Body of pancreas (tissue), 4 donors: ENCODE data around the gene ARAP2. TPM values are rescaled to one million over a fixed set of nuclear protein-coding genes. Genes with fewer than 3 reads are reported as not detected.

Experiments
- ATAC-seq: fragments of 150-250 bp; one replicate; pipeline ENCODE4 v1.9.1; 2016
- DNase-seq, 4 donors: peaks; one replicate each; pipeline ENCODE4 v3.0.0-alpha.2; 2019
- H3K27ac ChIP-seq, 4 donors: fragments of 200-600 bp; sonication (generic); 1 replicate in 3 of 4; 2 replicates in 1 of 4; pipeline versions ENCODE4 v1.5.1 to v1.6.1; 2016 to 2019; ENCODE audit warnings: mild to moderate bottlenecking in 1 of 4, mixed read lengths in 1 of 4, moderate library complexity in 1 of 4
- H3K27me3 ChIP-seq, 2 donors: fragments of 200-600 bp; sonication (generic); one replicate each; pipeline ENCODE4 v1.6.0; 2016; ENCODE audit warnings: mild to moderate bottlenecking in 1 of 2
- H3K36me3 ChIP-seq, 2 donors: fragments of 200-600 bp; sonication (generic); replicated peaks in 1 of 2; 2 replicates each; pipeline ENCODE4 v1.5.1; 2016; ENCODE audit warnings: low read depth in 2 of 2; ENCODE audit not compliant: insufficient read depth in 1 of 2
- H3K4me1 ChIP-seq: fragments of 200-600 bp; sonication (generic); one replicate; pipeline ENCODE4 v1.6.0; 2016
- H3K4me3 ChIP-seq, 2 donors: fragments of 200-600 bp; sonication (generic); 1 replicate in 1 of 2; 2 replicates in 1 of 2; pipeline ENCODE4 v1.5.1; 2016 to 2019
- H3K9me3 ChIP-seq, 3 donors: fragments of 200-600 bp; sonication (generic); 1 replicate in 2 of 3; 2 replicates in 1 of 3; pipeline ENCODE4 v1.5.1; 2016
- POLR2A ChIP-seq, 3 donors: fragments of 450-650 bp; IDR thresholded peaks; one replicate each; pipeline ENCODE4 v1.6.1; 2016; ENCODE audit warnings: antibody characterized with exemption in 3 of 3, mild to moderate bottlenecking in 2 of 3
- WGBS, 2 donors: methylation state at CpG; one replicate each; pipeline ENCODE4 v1.1.5; 2017; 5-methylcytosine and 5-hydroxymethylcytosine counted together
- intact Hi-C: fragments of 100-400 bp; cut with DNase I; formaldehyde crosslinking; loops from one replicate; pipeline ENCODE4 v1.15.1; 2023
- total RNA-seq, 2 donors: library from RNA; depleted of rRNA; stranded (reverse); fragments of >200 nt; gene quantifications; one replicate each; pipeline ENCODE4 v1.1.0, GENCODE V29; 2016
- TF ChIP-seq, protein P1 (sequence below), 7 experiments: fragments of 450-650 bp in 4 of 7; fragments of 200-600 bp in 3 of 7; sonication (generic) in 3 of 7; IDR thresholded peaks; one replicate each; pipeline ENCODE4 v1.5.1; 2016 to 2019; ENCODE audit warnings: antibody characterized with exemption in 7 of 7

The ARAP2 gene
- total RNA-seq, 2 donors from 2014 or later, result 12.5 to 14.3 TPM

GRCh38 chr4:36281384-36282106 lies 37.2 kb upstream of the ARAP2 start, which contains the start of gene DTHD1:
Gene DTHD1, plus strand, starts transcription at chr4:36281616. Its CDS starts 143 bp downstream, at chr4:36281759.
- H3K4me3 ChIP-seq, result no peak within 1 kb of the TSS
- DNase-seq (no peak), ATAC-seq (no peak)
- H3K9me3 ChIP-seq, result no peaks in the 10 kb centered on the region
- no peak within 1 kb of the TSS for H3K27ac ChIP-seq
- TF ChIP-seq, protein P1, sequence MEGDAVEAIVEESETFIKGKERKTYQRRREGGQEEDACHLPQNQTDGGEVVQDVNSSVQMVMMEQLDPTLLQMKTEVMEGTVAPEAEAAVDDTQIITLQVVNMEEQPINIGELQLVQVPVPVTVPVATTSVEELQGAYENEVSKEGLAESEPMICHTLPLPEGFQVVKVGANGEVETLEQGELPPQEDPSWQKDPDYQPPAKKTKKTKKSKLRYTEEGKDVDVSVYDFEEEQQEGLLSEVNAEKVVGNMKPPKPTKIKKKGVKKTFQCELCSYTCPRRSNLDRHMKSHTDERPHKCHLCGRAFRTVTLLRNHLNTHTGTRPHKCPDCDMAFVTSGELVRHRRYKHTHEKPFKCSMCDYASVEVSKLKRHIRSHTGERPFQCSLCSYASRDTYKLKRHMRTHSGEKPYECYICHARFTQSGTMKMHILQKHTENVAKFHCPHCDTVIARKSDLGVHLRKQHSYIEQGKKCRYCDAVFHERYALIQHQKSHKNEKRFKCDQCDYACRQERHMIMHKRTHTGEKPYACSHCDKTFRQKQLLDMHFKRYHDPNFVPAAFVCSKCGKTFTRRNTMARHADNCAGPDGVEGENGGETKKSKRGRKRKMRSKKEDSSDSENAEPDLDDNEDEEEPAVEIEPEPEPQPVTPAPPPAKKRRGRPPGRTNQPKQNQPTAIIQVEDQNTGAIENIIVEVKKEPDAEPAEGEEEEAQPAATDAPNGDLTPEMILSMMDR (IDR thresholded peaks at IDR 0.05), result no peak
- TF ChIP-seq POLR2A (IDR thresholded peaks at IDR 0.05), result no peak
- H3K4me1 ChIP-seq, result no peaks in the 10 kb centered on the region
- no peaks in the 10 kb centered on the region for H3K36me3 ChIP-seq
- WGBS, 2 donors, result 75 to 79% methylated on average over 5 of the region's 5 CpGs
- intact Hi-C loops, result no loop called here
- no peaks in the 10 kb centered on the region for H3K27me3 ChIP-seq

GRCh38 chr4:36280555-36280954 lies 36.2 kb upstream of the ARAP2 start:
- DNase-seq (no peak), ATAC-seq (no peak)
- Histone ChIP-seq H3K27me3 (no peaks in the 10 kb centered on the region), H3K9me3 (no peaks in the 10 kb centered on the region), H3K27ac (no peak overlapping the region), H3K4me1 (no peaks in the 10 kb centered on the region), H3K36me3 (no peaks in the 10 kb centered on the region), H3K4me3 (no peak overlapping the region)
- 71 to 73% methylated on average over 4 of the region's 4 CpGs for WGBS, 2 donors
- TF ChIP-seq, protein P1 (IDR thresholded peaks at IDR 0.05), result no peak
- TF ChIP-seq POLR2A (IDR thresholded peaks at IDR 0.05), result no peak
- intact Hi-C loops, result no loop called here

DNA sequence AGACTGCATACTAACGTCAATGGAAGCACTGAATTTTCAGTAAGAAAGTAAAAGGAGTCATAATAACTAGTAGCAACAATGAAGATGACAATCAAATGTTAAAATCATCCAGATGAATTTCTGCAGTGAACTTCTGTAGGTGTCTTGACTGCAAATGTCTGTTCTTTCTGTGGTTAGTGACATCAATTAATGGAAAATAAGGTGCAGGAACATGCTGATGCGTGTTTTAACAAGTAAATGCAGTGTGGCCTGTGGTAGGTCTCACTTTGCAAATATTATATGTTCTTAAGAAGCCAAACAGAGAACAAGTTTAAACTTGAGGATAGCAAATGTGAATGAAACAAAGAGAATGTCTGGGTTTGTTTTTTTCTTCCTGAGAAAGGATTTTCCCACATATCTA lies 34.5 kb upstream of the ARAP2 start:
- WGBS, 2 donors, result 71 to 86% methylated on average over 2 of the region's 2 CpGs
- intact Hi-C loops, result no loop called here
- no peak for DNase-seq

GRCh38 chr4:36277533-36277932 lies 33.2 kb upstream of the ARAP2 start:
- 55 to 69% methylated on average over 4 of the region's 4 CpGs for WGBS, 2 donors
- Histone ChIP-seq H3K4me3 (no peak overlapping the region), H3K27ac (no peak overlapping the region), H3K36me3 (no peaks in the 10 kb centered on the region), H3K4me1 (no peaks in the 10 kb centered on the region), H3K27me3 (no peaks in the 10 kb centered on the region), H3K9me3 (no peaks in the 10 kb centered on the region)
- ATAC-seq (no peak), DNase-seq (no peak)
- intact Hi-C loops, result no loop called here
- TF ChIP-seq POLR2A (IDR thresholded peaks at IDR 0.05), result no peak
- TF ChIP-seq, protein P1 (IDR thresholded peaks at IDR 0.05), result no peak

More for the DNA sequence above, 34.5 kb upstream of the ARAP2 start:
- Histone ChIP-seq H3K9me3 (no peaks in the 10 kb centered on the region), H3K4me1 (no peaks in the 10 kb centered on the region), H3K27ac (no peak overlapping the region), H3K36me3 (no peaks in the 10 kb centered on the region), H3K27me3 (no peaks in the 10 kb centered on the region), H3K4me3 (no peak overlapping the region)
- ATAC-seq, result no peak
- TF ChIP-seq, protein P1 (IDR thresholded peaks at IDR 0.05), result no peak
- TF ChIP-seq POLR2A (IDR thresholded peaks at IDR 0.05), result no peak

- no peak overlapping the region for H3K27ac ChIP-seq
- TF ChIP-seq, protein P1 (IDR thresholded peaks at IDR 0.05), result no peak
- TF ChIP-seq POLR2A (IDR thresholded peaks at IDR 0.05), result no peak
- H3K4me1 ChIP-seq, result no peaks in the 10 kb centered on the region
- H3K9me3 ChIP-seq, result no peaks in the 10 kb centered on the region
- intact Hi-C loops, result no loop called here
- ATAC-seq, result no peak
- DNase-seq, result no peak
- 69 to 77% methylated on average over 4 of the region's 4 CpGs for WGBS, 2 donors
- H3K4me3 ChIP-seq, result no peak overlapping the region
- no peaks in the 10 kb centered on the region for H3K27me3 ChIP-seq
- H3K36me3 ChIP-seq, result no peaks in the 10 kb centered on the region
Measured at GRCh38 chr4:36274158-36274557, 29.8 kb upstream of the ARAP2 start.
